Pancreas (tissue), 10 donors: ENCODE results near the gene C4BPB. TPM values are rescaled to one million over a fixed set of nuclear protein-coding genes. Genes with fewer than 3 reads are reported as not detected.

Experiments used
- ATAC-seq, 4 donors: fragments of 200-7000 bp; cut with Tn5 transposase; one replicate each; pipeline versions ENCODE4 v1.8.0 to v1.9.1; 2020; ENCODE audit warnings: mild to moderate bottlenecking in 4 of 4, moderate library complexity in 4 of 4
- DNase-seq, 6 donors: peaks; one replicate each; pipeline ENCODE4 v3.0.0-alpha.2; 2020
- FAIRE-seq: peaks from 2 replicates; lab custom pipeline; 2012; peaks lifted over from hg19 to GRCh38; lab: Jason Lieb, UNC
- H3K27ac ChIP-seq, 4 donors: fragments of 200-600 bp; sonication (generic); 1 replicate in 3 of 4; 2 replicates in 1 of 4; pipeline versions ENCODE4 v1.5.0 to v1.8.0; 2020
- H3K27me3 ChIP-seq, 4 donors: fragments of 200-600 bp; one replicate each; pipeline ENCODE4 v1.8.0; 2021
- H3K36me3 ChIP-seq, 3 donors: fragments of 200-600 bp; sonication (generic) in 1 of 3; one replicate each; pipeline versions ENCODE4 v1.5.0 to v1.8.0; 2020 to 2021
- H3K4me1 ChIP-seq, 3 donors: fragments of 200-600 bp; one replicate each; pipeline ENCODE4 v1.8.0; 2021
- H3K4me3 ChIP-seq, 4 donors: fragments of 200-600 bp; sonication (generic) in 2 of 4; one replicate each; pipeline versions ENCODE4 v1.5.0 to v1.8.0; 2020 to 2021
- H3K9me3 ChIP-seq, 4 donors: fragments of 200-600 bp; one replicate each; pipeline ENCODE4 v1.8.0; 2021
- WGBS, 2 donors: extraction: QIAGEN DNeasy Blood & Tissue Kit; methylation state at CpG; one replicate each; pipeline ENCODE4 v1.1.7; 2013; 5-methylcytosine and 5-hydroxymethylcytosine counted together
- intact Hi-C, 3 donors: fragments of 100-400 bp; cut with DNase I; formaldehyde crosslinking; loops; one replicate each; pipeline versions ENCODE4 v1.11.1 to v1.14.2; 2022
- polyA plus RNA-seq, 2 donors: library from polyadenylated mRNA; stranded (reverse); fragments of 200-250 nt; gene quantifications; one replicate each; pipeline ENCODE4 v1.2.3, GENCODE V29; 2013
- total RNA-seq, 6 donors: library from RNA; stranded (reverse); fragmentation: NEBNext Ultra II Directional in 4 of 6; extraction: Animal tissue kit (Norgen Biotek cat#: 25700) in 4 of 6; gene quantifications; one replicate each; pipeline versions ENCODE4 v1.2.1 to v1.2.4, GENCODE V29; 2021 to 2023
- TF ChIP-seq, protein P1 (sequence below), 4 donors: fragments of 200-600 bp; sonication (generic) in 3 of 4; IDR thresholded peaks; one replicate each; pipeline versions ENCODE4 v1.5.0 to v1.8.0; 2021; ENCODE audit warnings: antibody characterized with exemption in 4 of 4
- donor health status: healthy with polysubstance abuse.
- donor health status: DM: no; HTN: no; CAD: no; lungs with moderate emphysema.
- donor health status: DM: no; HTN: no; CAD: no.
- donor health status: control.
- donor health status: control.
- donor health status: Bipolar disorder and iron deficiency.
- donor health status: DM: yes; HTN: yes; CAD: no.
- donor health status: DM: no; HTN: no; CAD: no.
- donor health status: DM: no; HTN: no; CAD: no.
- donor health status: DM: yes; HTN: yes; CAD: no.

The C4BPB gene
- total and polyA plus RNA-seq, 8 donors: 1.6 to 34.1 (median 4.2) TPM

GRCh38 chr1:207097871-207098324, 9.2 kb downstream of the C4BPB start:
- H3K27me3 ChIP-seq: no peaks in the 10 kb centered on the region
- no peaks in the 10 kb centered on the region for H3K4me1 ChIP-seq
- ATAC-seq: no peak
- TF ChIP-seq, protein P1, sequence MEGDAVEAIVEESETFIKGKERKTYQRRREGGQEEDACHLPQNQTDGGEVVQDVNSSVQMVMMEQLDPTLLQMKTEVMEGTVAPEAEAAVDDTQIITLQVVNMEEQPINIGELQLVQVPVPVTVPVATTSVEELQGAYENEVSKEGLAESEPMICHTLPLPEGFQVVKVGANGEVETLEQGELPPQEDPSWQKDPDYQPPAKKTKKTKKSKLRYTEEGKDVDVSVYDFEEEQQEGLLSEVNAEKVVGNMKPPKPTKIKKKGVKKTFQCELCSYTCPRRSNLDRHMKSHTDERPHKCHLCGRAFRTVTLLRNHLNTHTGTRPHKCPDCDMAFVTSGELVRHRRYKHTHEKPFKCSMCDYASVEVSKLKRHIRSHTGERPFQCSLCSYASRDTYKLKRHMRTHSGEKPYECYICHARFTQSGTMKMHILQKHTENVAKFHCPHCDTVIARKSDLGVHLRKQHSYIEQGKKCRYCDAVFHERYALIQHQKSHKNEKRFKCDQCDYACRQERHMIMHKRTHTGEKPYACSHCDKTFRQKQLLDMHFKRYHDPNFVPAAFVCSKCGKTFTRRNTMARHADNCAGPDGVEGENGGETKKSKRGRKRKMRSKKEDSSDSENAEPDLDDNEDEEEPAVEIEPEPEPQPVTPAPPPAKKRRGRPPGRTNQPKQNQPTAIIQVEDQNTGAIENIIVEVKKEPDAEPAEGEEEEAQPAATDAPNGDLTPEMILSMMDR (IDR thresholded peaks at IDR 0.05): no peak
- intact Hi-C loops: no loop called here
- no peaks in the 10 kb centered on the region for H3K9me3 ChIP-seq
- 94 to 95% methylated on average over 3 of the region's 3 CpGs for WGBS, 2 donors
- FAIRE-seq: no peak
- no peak overlapping the region for H3K4me3 ChIP-seq
- no peak overlapping the region for H3K27ac ChIP-seq
- H3K36me3 ChIP-seq: no peaks in the 10 kb centered on the region
- no peak for DNase-seq

- peaks cover 0 to 9% (median 0%) of the 10 kb centered on the region in 3 donors for H3K4me1 ChIP-seq
- H3K36me3 ChIP-seq: no peaks in the 10 kb centered on the region
- ATAC-seq: no peak
- H3K4me3 ChIP-seq: no peak overlapping the region
- H3K27ac ChIP-seq: no peak overlapping the region
- intact Hi-C loops: no loop called here
- no peaks in the 10 kb centered on the region for H3K9me3 ChIP-seq
- WGBS, 2 donors: 71 to 93% methylated on average over 1 of the region's 1 CpG
- no peak for DNase-seq
- TF ChIP-seq, protein P1 (IDR thresholded peaks at IDR 0.05): no peak
- no peaks in the 10 kb centered on the region for H3K27me3 ChIP-seq
- FAIRE-seq: no peak
Measured at GRCh38 chr1:207101720-207102119, 13.1 kb downstream of the C4BPB start.

- no peak overlapping the region for H3K4me3 ChIP-seq
- TF ChIP-seq, protein P1 (IDR thresholded peaks at IDR 0.05): no peak
- peaks cover 0 to 9% (median 0%) of the 10 kb centered on the region in 3 donors for H3K4me1 ChIP-seq
- H3K9me3 ChIP-seq: no peaks in the 10 kb centered on the region
- no peaks in the 10 kb centered on the region for H3K36me3 ChIP-seq
- FAIRE-seq (no peak), ATAC-seq (no peak), DNase-seq (no peak)
- WGBS, 2 donors: 75 to 88% methylated on average over 5 of the region's 5 CpGs
- no peak overlapping the region for H3K27ac ChIP-seq
- intact Hi-C loops: no loop called here
- no peaks in the 10 kb centered on the region for H3K27me3 ChIP-seq
Measured at GRCh38 chr1:207102146-207102545, 13.5 kb downstream of the C4BPB start.

GRCh38 chr1:207102659-207103058, 14.0 kb downstream of the C4BPB start:
- TF ChIP-seq, protein P1 (IDR thresholded peaks at IDR 0.05): no peak
- 87 to 93% methylated on average over 1 of the region's 1 CpG for WGBS, 2 donors

GRCh38 chr1:207103892-207104373, 15.3 kb downstream of the C4BPB start, which contains the start of gene C4BPA:
C4BPA (plus strand) TSS chr1:207104233; CDS start chr1:207113026, 8,793 bp downstream.
- WGBS, 2 donors: 19 to 28% methylated on average over 7 of the region's 7 CpGs
- TF ChIP-seq, protein P1 (IDR thresholded peaks at IDR 0.05): no peak
- DNase-seq (peak in 2 of 6 donors; percentile 35 to 52), FAIRE-seq (no peak), ATAC-seq (peak; percentile 55 to 96 (median 89))
- intact Hi-C loops: no loop called here
- Histone ChIP-seq H3K27me3 (no peaks in the 10 kb centered on the region), H3K4me3 (no peak within 1 kb of the TSS), H3K27ac (peak within 1 kb of the TSS in 2 of 4 donors; percentile 52 to 60), H3K4me1 (peaks cover 0 to 9% (median 0%) of the 10 kb centered on the region in 3 donors), H3K9me3 (no peaks in the 10 kb centered on the region), H3K36me3 (no peaks in the 10 kb centered on the region)

More at GRCh38 chr1:207102659-207103058, 14.0 kb downstream of the C4BPB start:
- H3K36me3 ChIP-seq: no peaks in the 10 kb centered on the region
- peaks cover 0 to 9% (median 0%) of the 10 kb centered on the region in 3 donors for H3K4me1 ChIP-seq
- DNase-seq (no peak), ATAC-seq (no peak), FAIRE-seq (no peak)
- H3K9me3 ChIP-seq: no peaks in the 10 kb centered on the region
- intact Hi-C loops: no loop called here
- no peak overlapping the region for H3K4me3 ChIP-seq
- H3K27me3 ChIP-seq: no peaks in the 10 kb centered on the region
- no peak overlapping the region for H3K27ac ChIP-seq
